HepG2 (cell line): Measurements from ENCODE around the gene NTN3. TPM values are rescaled to one million over a fixed set of nuclear protein-coding genes. Genes with fewer than 3 reads are reported as not detected.

Experiments
- EHMT2 ChIP-seq: fragments of 200-600 bp; sonication (generic); IDR thresholded peaks from 2 replicates; pipeline ENCODE4 v1.7.0; 2017; ENCODE audit warnings: antibody characterized with exemption, low read depth, low read length, borderline replicate concordance
- HNRNPLL ChIP-seq: fragments of 200-400 bp; formaldehyde crosslinking; IDR thresholded peaks from 2 replicates; pipeline ENCODE4 v1.6.1; 2017; ENCODE audit warnings: mild to moderate bottlenecking, low read depth, low read length; ENCODE audit not compliant: poor library complexity, severe bottlenecking
- ZBTB10 ChIP-seq: sonication (generic); formaldehyde crosslinking; IDR thresholded peaks from 2 replicates; pipeline ENCODE4 v1.4.0; 2020; ENCODE audit warnings: missing genetic modification reagents, borderline replicate concordance
- ZKSCAN8 ChIP-seq: IDR thresholded peaks from 2 replicates; pipeline ENCODE4 v1.6.1; 2016; ENCODE audit warnings: borderline replicate concordance, missing genetic modification reagents, missing compliant biosample characterization
- ZNF224 ChIP-seq: sonication (generic); formaldehyde crosslinking; IDR thresholded peaks from 2 replicates; pipeline ENCODE4 v1.5.0; 2020; ENCODE audit warnings: mild to moderate bottlenecking, missing genetic modification reagents
- ZNF318 ChIP-seq: sonication (generic); formaldehyde crosslinking; IDR thresholded peaks from 2 replicates; pipeline ENCODE4 v1.4.0; 2020; ENCODE audit warnings: mild to moderate bottlenecking, missing genetic modification reagents
- ZNF558 ChIP-seq: sonication (generic); formaldehyde crosslinking; IDR thresholded peaks from 2 replicates; pipeline ENCODE4 v1.9.0; 2022; ENCODE audit warnings: mild to moderate bottlenecking, missing genetic modification reagents, borderline replicate concordance
- ZXDC ChIP-seq: sonication (generic); formaldehyde crosslinking; IDR thresholded peaks from 2 replicates; pipeline ENCODE4 v1.5.0; 2020; ENCODE audit warnings: mild to moderate bottlenecking, missing genetic modification reagents
- polyA plus RNA-seq, 8 experiments: library from polyadenylated mRNA; depleted of rRNA in 3 of 8; stranded (reverse) in 7 of 8; unstranded in 1 of 8; fragments of >200 nt; fragmentation: Illumina TruSeq in 4 of 8; extraction: Trizol in 4 of 8; gene quantifications; 2 replicates each; pipeline versions ENCODE4 v1.2.1 to v1.2.3, GENCODE V29; 2011 to 2016; ENCODE audit warnings: low read depth in 4 of 8, missing spikeins in 1 of 8, mixed read lengths in 1 of 8; ENCODE audit not compliant: insufficient read depth in 1 of 8
- total RNA-seq, 5 experiments: library from RNA; depleted of rRNA; stranded (reverse); fragments of >200 nt; fragmentation: Illumina TruSeq; extraction: Trizol; gene quantifications; 2 replicates each; pipeline ENCODE4 v1.2.3, GENCODE V29; 2016; ENCODE audit warnings: low read depth in 1 of 5

Gene NTN3
- total and polyA plus RNA-seq, 2 of the 13 experiments (the other 11 are each of a cell fraction or from before 2014, with no cell fraction given) = 0.09 to 0.20 TPM

- TF ChIP-seq ZXDC (no peak), ZKSCAN8 (CRISPR knock-in tag) (no peak), EHMT2 (no peak), ZBTB10 (no peak), HNRNPLL (no peak), ZNF224 (CRISPR knock-in tag) (no peak), ZNF558 (no peak), ZNF318 (CRISPR knock-in tag) (no peak)
- TF ChIP-seq, all 625 proteins: peak for 0
Measured at GRCh38 chr16:2480948-2481347, 9.9 kb downstream of the NTN3 start (continued).
